Stomach smooth muscle (tissue), 2 donors: Measurements from ENCODE around the gene PDE10A.
"Not testable (repeated sequence)": the region's sequence is repeated elsewhere in the genome, so short reads cannot be mapped to it uniquely, and the experiment has no call there.

Source experiments
- H3K27ac ChIP-seq: one replicate; pipeline ENCODE4 v1.7.0; 2013; ENCODE audit warnings: mild to moderate bottlenecking, low read length, inconsistent platforms
- H3K27me3 ChIP-seq, 2 donors: one replicate each; pipeline ENCODE4 v1.7.0; 2013; ENCODE audit warnings: low read length in 2 of 2; ENCODE audit not compliant: insufficient read depth in 2 of 2, control insufficient read depth in 1 of 2
- H3K36me3 ChIP-seq, 2 donors: one replicate each; pipeline ENCODE4 v1.7.0; 2013; ENCODE audit warnings: low read length in 2 of 2; ENCODE audit not compliant: control insufficient read depth in 2 of 2, insufficient read depth in 2 of 2
- H3K4me1 ChIP-seq: one replicate; pipeline ENCODE4 v1.7.0; 2013; ENCODE audit warnings: low read length; ENCODE audit not compliant: control insufficient read depth, insufficient read depth
- H3K4me3 ChIP-seq, 2 donors: one replicate each; pipeline ENCODE4 v1.7.0; 2013; ENCODE audit warnings: low read length in 2 of 2
- H3K9ac ChIP-seq, 2 donors: one replicate each; pipeline ENCODE4 v1.7.0; 2013; ENCODE audit warnings: low read length in 2 of 2, mild to moderate bottlenecking in 1 of 2
- H3K9me3 ChIP-seq, 2 donors: one replicate each; pipeline ENCODE4 v1.7.0; 2013; ENCODE audit warnings: low read length in 2 of 2; ENCODE audit not compliant: control insufficient read depth in 2 of 2
- donor health status: healthy.
- donor health status: Pancreatic carcinoma.

The PDE10A gene

DNA sequence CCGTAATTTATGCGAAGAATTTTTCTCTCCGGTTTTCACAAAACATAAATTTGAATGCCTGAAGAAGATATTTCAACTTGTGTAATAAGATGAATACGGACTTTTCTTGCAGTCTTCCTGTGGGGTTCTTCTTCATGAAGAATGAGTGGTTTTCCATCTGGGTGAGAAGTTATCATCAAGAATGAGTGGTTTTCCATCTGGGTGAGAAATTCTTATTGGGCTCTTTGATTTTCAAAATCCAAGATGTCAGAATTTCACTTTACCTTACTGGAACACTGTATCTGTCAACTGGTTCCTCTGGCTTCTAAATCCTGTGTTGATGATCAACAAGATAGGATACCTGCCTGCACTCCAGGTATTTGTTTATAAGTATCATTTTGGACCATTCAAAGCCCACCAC lies 193.6 kb downstream of the PDE10A start:
- no peaks in the 10 kb centered on the region for H3K27me3 ChIP-seq
- H3K27ac ChIP-seq = no peak overlapping the region
- H3K9ac ChIP-seq = no peak overlapping the region
- no peaks in the 10 kb centered on the region for H3K9me3 ChIP-seq
- H3K4me3 ChIP-seq = no peak overlapping the region
- H3K36me3 ChIP-seq = no peaks in the 10 kb centered on the region
- no peaks in the 10 kb centered on the region for H3K4me1 ChIP-seq

DNA sequence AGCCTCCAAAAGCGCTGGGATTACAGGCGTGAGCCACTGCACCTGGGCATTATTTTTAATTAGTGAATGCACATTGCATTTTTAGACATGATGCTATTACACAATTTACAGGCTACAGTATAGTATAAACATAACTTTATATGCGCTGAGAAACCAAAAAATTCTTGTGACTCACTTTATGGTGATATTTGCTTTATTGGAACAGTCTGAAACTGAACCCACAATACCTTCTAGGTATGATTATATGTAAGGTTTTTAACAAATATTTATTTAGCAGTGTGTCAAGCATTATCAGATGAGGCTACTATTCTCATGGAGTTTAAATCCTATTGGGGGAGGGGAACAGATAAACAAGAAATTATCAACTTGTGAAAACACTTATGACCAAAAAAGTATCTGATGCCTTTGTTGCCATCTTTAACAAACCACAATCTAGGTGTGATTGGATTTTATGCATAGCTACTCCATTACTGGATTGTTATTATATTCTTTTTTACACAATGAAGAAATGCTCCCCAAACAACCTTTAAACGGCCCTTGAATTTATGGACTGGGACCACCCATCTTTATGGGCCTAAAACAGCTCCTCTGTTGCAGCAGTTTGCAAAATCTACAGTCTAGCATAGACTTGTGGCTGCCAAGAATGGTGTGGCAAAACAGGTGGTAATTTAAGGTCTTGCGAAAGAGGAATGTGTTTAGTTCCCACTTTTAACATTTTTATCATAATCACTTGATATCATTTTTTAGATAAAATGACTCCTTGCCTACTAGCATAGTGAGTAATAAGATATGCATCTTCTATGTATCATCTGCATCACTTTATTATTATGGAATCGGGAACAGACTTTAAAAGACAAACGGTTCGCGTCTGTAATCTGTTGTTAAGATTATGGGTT lies 194.5 kb downstream of the PDE10A start:
- H3K36me3 ChIP-seq = no peaks in the 10 kb centered on the region
- H3K27me3 ChIP-seq = no peaks in the 10 kb centered on the region
- H3K9ac ChIP-seq = no peak overlapping the region
- H3K27ac ChIP-seq = no peak overlapping the region
- H3K9me3 ChIP-seq = peaks cover 0 to 6% of the 10 kb centered on the region in 2 donors
- H3K4me1 ChIP-seq = no peaks in the 10 kb centered on the region
- H3K4me3 ChIP-seq = no peak overlapping the region

DNA sequence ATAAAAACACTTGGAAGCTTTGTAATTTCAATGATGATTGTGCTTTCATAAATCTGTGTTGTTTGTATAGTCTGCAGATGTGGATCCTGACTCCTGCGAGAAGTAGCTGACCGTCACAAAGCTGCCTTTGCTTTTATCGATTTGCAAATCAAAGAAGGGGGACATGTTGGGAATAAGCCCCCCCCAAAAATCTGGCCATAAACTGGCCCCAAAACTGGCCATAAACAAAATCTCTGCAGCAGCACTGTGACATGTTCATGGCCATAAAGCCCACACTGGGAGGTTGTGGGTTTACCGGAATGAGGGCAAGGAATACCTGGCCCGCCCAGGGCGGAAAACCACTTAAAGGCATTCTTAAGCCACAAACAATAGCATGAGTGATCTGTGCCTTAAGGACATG lies 199.5 kb downstream of the PDE10A start:
- H3K36me3 ChIP-seq = not testable (repeated sequence)

DNA sequence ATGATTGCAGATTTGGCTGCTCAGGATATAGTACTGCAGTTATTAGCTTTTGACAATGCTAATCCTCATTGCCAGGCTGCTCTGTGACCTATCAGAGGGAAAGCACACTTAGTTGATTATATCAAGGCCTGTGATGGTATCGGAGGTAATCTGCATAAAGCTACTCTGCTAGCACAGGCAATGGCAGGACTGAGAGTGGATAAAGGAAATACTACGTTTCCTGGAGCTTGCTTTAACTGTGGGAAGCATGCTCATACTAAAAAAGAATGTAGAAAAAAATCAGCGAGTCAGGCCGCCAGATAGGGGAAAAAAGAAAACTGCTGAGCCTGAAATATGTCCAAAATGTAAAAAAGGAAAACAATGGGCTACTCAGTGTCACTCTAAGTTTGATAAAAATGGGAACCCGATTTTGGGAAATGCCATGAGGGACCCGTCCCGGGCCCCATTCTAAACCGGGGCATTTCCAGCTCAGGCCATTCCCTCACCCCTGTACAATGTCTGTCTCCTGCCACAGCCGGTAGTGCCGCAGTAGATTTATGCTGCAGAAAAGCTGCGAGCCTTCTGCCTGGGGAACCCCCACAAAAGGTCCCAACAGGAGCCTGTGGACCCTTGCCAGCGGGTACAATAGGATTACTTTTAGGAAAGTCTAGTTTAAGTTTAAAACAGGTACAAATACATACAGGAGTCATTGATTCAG lies 203.3 kb downstream of the PDE10A start:
- H3K27me3 ChIP-seq, H3K4me1 ChIP-seq, H3K9ac ChIP-seq, H3K27ac ChIP-seq, H3K9me3 ChIP-seq, H3K36me3 ChIP-seq, H3K4me3 ChIP-seq: not testable (repeated sequence)

More for the DNA sequence above, 199.5 kb downstream of the PDE10A start:
- H3K4me3 ChIP-seq, H3K9ac ChIP-seq, H3K4me1 ChIP-seq, H3K27me3 ChIP-seq, H3K9me3 ChIP-seq, H3K27ac ChIP-seq: not testable (repeated sequence)

DNA sequence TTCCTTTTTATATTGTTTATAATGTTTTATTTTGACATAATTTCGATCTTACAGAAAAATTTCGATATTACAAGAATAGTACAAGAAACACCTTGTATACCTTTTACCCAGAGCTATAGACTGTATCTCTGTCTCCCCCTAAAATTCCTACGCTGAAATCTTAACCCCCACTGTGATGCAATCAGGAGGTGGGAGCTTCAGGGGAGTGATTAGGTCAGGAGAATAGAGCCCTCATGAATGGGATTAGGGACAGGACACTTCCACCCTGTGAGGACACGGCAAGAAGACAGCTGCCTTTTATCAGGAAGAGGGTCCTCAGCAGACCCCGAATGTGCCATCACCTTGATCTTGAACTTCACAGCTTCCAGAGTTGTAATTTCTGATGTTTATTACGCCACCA lies 204.9 kb downstream of the PDE10A start:
- no peaks in the 10 kb centered on the region for H3K9me3 ChIP-seq
- no peak overlapping the region for H3K4me3 ChIP-seq
- no peak overlapping the region for H3K9ac ChIP-seq
- no peaks in the 10 kb centered on the region for H3K36me3 ChIP-seq
- H3K27ac ChIP-seq = no peak overlapping the region
- H3K27me3 ChIP-seq = no peaks in the 10 kb centered on the region
- no peaks in the 10 kb centered on the region for H3K4me1 ChIP-seq

DNA sequence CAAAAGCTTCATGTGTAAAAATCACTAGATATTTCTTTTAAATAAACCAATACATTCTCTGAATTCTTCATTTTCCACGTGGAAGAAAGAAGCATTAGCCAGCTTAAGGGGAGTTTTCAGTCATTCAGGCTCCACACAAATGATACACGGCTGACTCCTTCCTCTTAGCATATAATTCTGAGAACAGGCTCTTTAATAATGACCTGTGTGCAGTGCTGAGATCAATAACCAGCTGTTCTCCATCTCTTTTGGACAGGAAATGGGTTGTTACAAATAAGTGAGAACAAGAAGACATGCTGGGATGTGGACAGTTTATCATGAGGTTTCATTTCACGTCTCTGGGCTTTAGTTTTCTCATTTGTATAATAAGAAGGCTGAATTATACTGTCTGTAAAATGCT lies 206.8 kb downstream of the PDE10A start:
- Histone ChIP-seq H3K36me3 (no peaks in the 10 kb centered on the region), H3K4me3 (no peak overlapping the region), H3K27ac (no peak overlapping the region)

GRCh38 chr6:165455488-165455887 lies 207.6 kb downstream of the PDE10A start:
- Histone ChIP-seq H3K27me3 (no peaks in the 10 kb centered on the region), H3K4me1 (no peaks in the 10 kb centered on the region), H3K36me3 (no peaks in the 10 kb centered on the region), H3K9ac (no peak overlapping the region), H3K9me3 (no peaks in the 10 kb centered on the region), H3K4me3 (no peak overlapping the region), H3K27ac (no peak overlapping the region)

More for the DNA sequence above, 206.8 kb downstream of the PDE10A start:
- no peaks in the 10 kb centered on the region for H3K4me1 ChIP-seq
- H3K27me3 ChIP-seq = no peaks in the 10 kb centered on the region
- no peak overlapping the region for H3K9ac ChIP-seq
- H3K9me3 ChIP-seq = no peaks in the 10 kb centered on the region

DNA sequence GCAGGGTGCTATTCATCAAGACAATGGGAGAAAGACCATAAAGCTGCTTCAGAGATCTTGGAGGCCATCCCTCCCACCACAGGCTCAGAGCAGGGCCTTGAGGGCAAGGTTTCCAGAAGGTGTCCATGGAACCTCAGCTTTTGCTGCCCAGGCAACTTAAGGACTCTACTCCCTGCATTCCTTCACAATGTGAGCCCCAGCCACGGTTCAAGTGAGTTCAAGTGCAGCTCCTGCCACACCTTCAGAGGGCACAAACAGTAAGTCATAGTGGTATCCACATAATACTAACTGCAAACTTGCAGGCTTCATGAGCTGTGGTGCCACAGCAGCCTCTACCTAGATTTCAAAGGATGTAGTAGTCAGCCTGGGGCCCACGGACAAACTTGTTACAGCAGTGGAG lies 209.6 kb downstream of the PDE10A start:
- H3K27ac ChIP-seq = no peak overlapping the region
- no peaks in the 10 kb centered on the region for H3K36me3 ChIP-seq
- no peak overlapping the region for H3K4me3 ChIP-seq
- no peaks in the 10 kb centered on the region for H3K27me3 ChIP-seq
- H3K4me1 ChIP-seq = no peaks in the 10 kb centered on the region
- no peaks in the 10 kb centered on the region for H3K9me3 ChIP-seq
- H3K9ac ChIP-seq = no peak overlapping the region

- no peak overlapping the region for H3K9ac ChIP-seq
- no peak overlapping the region for H3K4me3 ChIP-seq
- H3K36me3 ChIP-seq = no peaks in the 10 kb centered on the region
- H3K4me1 ChIP-seq = no peaks in the 10 kb centered on the region
- H3K9me3 ChIP-seq = no peaks in the 10 kb centered on the region
- no peak overlapping the region for H3K27ac ChIP-seq
- H3K27me3 ChIP-seq = no peaks in the 10 kb centered on the region
Observed at GRCh38 chr6:165451838-165452237, 211.2 kb downstream of the PDE10A start.

DNA sequence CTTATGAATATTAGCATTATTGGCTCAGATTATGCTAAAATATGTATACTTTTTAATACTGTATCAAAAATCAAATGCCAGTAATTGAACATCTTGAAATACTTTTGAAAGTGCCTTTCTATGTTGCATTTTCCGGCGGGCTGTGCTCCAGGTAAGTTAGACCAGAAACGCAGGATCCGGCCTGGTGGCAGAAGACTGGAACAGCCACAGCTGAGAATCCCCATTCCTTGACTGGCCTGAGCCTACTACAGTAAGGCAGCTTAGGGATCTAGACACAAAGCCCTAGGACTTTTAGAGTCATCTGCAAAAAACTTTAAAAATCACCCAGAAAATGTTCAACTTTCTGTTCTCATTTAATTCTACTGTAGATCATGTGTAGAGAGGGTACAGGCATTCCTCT lies 214.8 kb downstream of the PDE10A start:
- H3K27me3 ChIP-seq = no peaks in the 10 kb centered on the region
- no peak overlapping the region for H3K4me3 ChIP-seq
- H3K36me3 ChIP-seq = no peaks in the 10 kb centered on the region
- no peaks in the 10 kb centered on the region for H3K4me1 ChIP-seq
- H3K9ac ChIP-seq = no peak overlapping the region
- H3K27ac ChIP-seq = no peak overlapping the region
- no peaks in the 10 kb centered on the region for H3K9me3 ChIP-seq

DNA sequence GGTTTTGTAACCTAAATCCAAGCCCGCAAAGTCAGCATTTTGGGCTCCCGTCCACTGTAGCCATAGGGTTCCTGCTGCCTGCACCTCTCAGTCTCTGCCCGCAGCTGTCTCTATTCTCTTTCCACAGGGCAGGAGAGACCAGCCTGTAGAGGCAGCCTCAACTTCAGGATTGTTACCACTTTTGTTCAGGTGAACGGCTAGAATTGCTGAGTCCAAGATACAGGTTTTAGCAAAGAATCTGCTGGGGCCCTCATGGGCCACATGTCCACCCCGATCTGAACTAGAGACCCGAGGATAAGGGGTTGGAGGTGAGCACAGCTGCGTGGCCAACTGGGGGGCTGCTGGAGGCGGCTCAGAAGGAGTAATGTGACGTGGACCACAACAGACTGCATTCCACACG lies 215.9 kb downstream of the PDE10A start:
- Histone ChIP-seq H3K27ac (no peak overlapping the region), H3K4me1 (no peaks in the 10 kb centered on the region), H3K9me3 (no peaks in the 10 kb centered on the region), H3K36me3 (no peaks in the 10 kb centered on the region), H3K4me3 (no peak overlapping the region), H3K9ac (no peak overlapping the region), H3K27me3 (no peaks in the 10 kb centered on the region)
